WTC11 (cell line): ENCODE measurements around the gene SIX4. TPM values are rescaled to one million over a fixed set of nuclear protein-coding genes. Genes with fewer than 3 reads are reported as not detected.

ENCODE experiments used
- ATAC-seq: fragments of 200-7000 bp; cut with Tn5 transposase; 2 replicates; pipeline ENCODE4 v1.10.0; 2021; ENCODE audit warnings: mild to moderate bottlenecking, moderate library complexity
- CTCF ChIA-PET: fragments of 300-600 bp; sonication (Branson Sonifier 250); formaldehyde crosslinking; loops from one replicate; lab custom pipeline; 2021; ENCODE audit warnings: antibody characterized with exemption; lab: Charles Lee
- POLR2A ChIA-PET: fragments of 350-600 bp; sonication (Branson Sonifier 250); formaldehyde crosslinking; loops from one replicate; lab custom pipeline; 2021; ENCODE audit warnings: antibody characterized with exemption; lab: Charles Lee
- DNase-seq: peaks from one replicate; pipeline ENCODE4 v3.0.0; 2021; ENCODE audit warnings: low spot score
- H3K27ac Mint-ChIP-seq: 2 replicates; pipeline ENCODE4 v1.8.0; 2021; ENCODE audit warnings: mixed read lengths
- H3K27me3 Mint-ChIP-seq: 2 replicates; pipeline ENCODE4 v1.8.0; 2021; ENCODE audit warnings: low read depth, mild to moderate bottlenecking, moderate library complexity, mixed read lengths
- H3K36me3 Mint-ChIP-seq: 2 replicates; pipeline ENCODE4 v1.8.0; 2021; ENCODE audit warnings: mixed read lengths
- H3K4me1 Mint-ChIP-seq: 2 replicates; pipeline ENCODE4 v1.8.0; 2022; ENCODE audit warnings: mixed read lengths
- H3K4me3 Mint-ChIP-seq: 2 replicates; pipeline ENCODE4 v1.8.0; 2021; ENCODE audit warnings: mild to moderate bottlenecking, moderate library complexity, mixed read lengths
- H3K9me3 Mint-ChIP-seq: 2 replicates; pipeline ENCODE4 v1.8.0; 2021; ENCODE audit warnings: mixed read lengths
- AR ChIP-seq: fragments of 250-450 bp; sonication (Bioruptor Pico); IDR thresholded peaks from 2 replicates; pipeline ENCODE4 v1.9.0; 2021; ENCODE audit warnings: mild to moderate bottlenecking
- ATF3 ChIP-seq: sonication (generic); formaldehyde crosslinking; conservative IDR thresholded peaks from 2 replicates; pipeline ENCODE4 v1.8.1; 2022; ENCODE audit warnings: mild to moderate bottlenecking, missing genetic modification reagents
- CBFB ChIP-seq: sonication (generic); formaldehyde crosslinking; IDR thresholded peaks from 2 replicates; pipeline ENCODE4 v1.8.1; 2022; ENCODE audit warnings: mild to moderate bottlenecking, low read depth, missing genetic modification reagents
- CDX4 ChIP-seq: fragments of 250-450 bp; sonication (Bioruptor Pico); IDR thresholded peaks from 2 replicates; pipeline ENCODE4 v1.9.0; 2021; ENCODE audit warnings: moderate library complexity, mild to moderate bottlenecking, inconsistent platforms, borderline replicate concordance
- CREB1 ChIP-seq: sonication (generic); formaldehyde crosslinking; IDR thresholded peaks from 2 replicates; pipeline ENCODE4 v1.8.0; 2023; ENCODE audit warnings: mild to moderate bottlenecking, missing genetic modification reagents
- E2F1 ChIP-seq: sonication (generic); formaldehyde crosslinking; IDR thresholded peaks from 2 replicates; pipeline ENCODE4 v1.8.0; 2022; ENCODE audit warnings: mild to moderate bottlenecking, missing genetic modification reagents
- FOXP1 ChIP-seq: sonication (generic); formaldehyde crosslinking; IDR thresholded peaks from 2 replicates; pipeline ENCODE4 v1.8.0; 2022; ENCODE audit warnings: missing genetic modification reagents, mild to moderate bottlenecking, moderate library complexity, borderline replicate concordance
- PRDM15 ChIP-seq: sonication (generic); formaldehyde crosslinking; IDR thresholded peaks from 2 replicates; pipeline ENCODE4 v1.8.0; 2022; ENCODE audit warnings: missing genetic modification reagents
- SP1 ChIP-seq: sonication (generic); formaldehyde crosslinking; conservative IDR thresholded peaks from 2 replicates; pipeline ENCODE4 v1.8.1; 2022; ENCODE audit warnings: missing genetic modification reagents
- TEAD4 ChIP-seq: sonication (generic); formaldehyde crosslinking; IDR thresholded peaks from 2 replicates; pipeline ENCODE4 v1.8.0; 2022; ENCODE audit warnings: mild to moderate bottlenecking, missing genetic modification reagents
- ZNF232 ChIP-seq: sonication (generic); formaldehyde crosslinking; IDR thresholded peaks from 2 replicates; pipeline ENCODE4 v1.8.0; 2022; ENCODE audit warnings: mild to moderate bottlenecking, missing genetic modification reagents
- ZNF423 ChIP-seq: fragments of 250-450 bp; sonication (Bioruptor Pico); IDR thresholded peaks from 2 replicates; pipeline ENCODE4 v2.1.2; 2022; ENCODE audit warnings: mild to moderate bottlenecking, moderate library complexity
- ZNF425 ChIP-seq: fragments of 250-450 bp; sonication (Bioruptor Pico); conservative IDR thresholded peaks from 2 replicates; pipeline ENCODE4 v1.9.0; 2021; ENCODE audit warnings: mild to moderate bottlenecking
- total RNA-seq: library from RNA; stranded (reverse); gene quantifications from 3 replicates; pipeline ENCODE4 v1.2.3, GENCODE V29; 2021
- TF ChIP-seq, protein P1 (sequence below): fragments of 250-450 bp; sonication (Bioruptor Pico); IDR thresholded peaks from 2 replicates; pipeline ENCODE4 v1.8.0; 2021; ENCODE audit warnings: mild to moderate bottlenecking
- TF ChIP-seq, protein P2 (sequence below): sonication (generic); formaldehyde crosslinking; IDR thresholded peaks from 2 replicates; pipeline ENCODE4 v1.8.1; 2023; ENCODE audit warnings: mild to moderate bottlenecking, missing genetic modification reagents

Gene SIX4
- total RNA-seq, 1 experiment from 2014 or later = 41.8 TPM

DNA sequence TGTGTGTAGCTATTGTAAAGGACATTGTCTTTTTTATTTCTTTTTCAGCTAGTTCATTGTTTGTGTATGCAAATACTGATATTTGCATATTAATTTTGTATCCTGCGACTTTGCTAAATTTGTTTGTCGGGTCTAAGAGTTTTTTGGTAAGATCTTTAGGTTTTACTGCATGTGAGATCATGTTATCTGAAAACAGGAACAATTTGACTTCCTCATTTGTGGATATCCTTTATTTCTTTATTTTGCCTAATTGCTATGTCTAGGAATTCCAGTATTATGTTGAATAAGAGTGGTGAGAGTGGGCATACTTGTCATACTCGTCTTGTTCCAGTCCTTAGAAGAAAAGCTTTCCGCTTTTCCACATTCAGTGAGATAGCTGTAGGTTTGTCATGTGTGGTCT lies 28.8 kb downstream of the SIX4 start (continued):
- TF ChIP-seq PRDM15 (CRISPR knock-in tag) = no peak
- TF ChIP-seq CDX4 (CRISPR knock-in tag) = no peak
- no peak for TF ChIP-seq SP1 (CRISPR knock-in tag)
- TF ChIP-seq E2F1 (CRISPR knock-in tag) = no peak
- TF ChIP-seq, all 79 proteins: peak for 0

- POLR2A ChIA-PET = no interaction called here
- peaks cover 19% of the 10 kb centered on the region for H3K4me1 Mint-ChIP-seq
- H3K36me3 Mint-ChIP-seq = no peaks in the 10 kb centered on the region
- DNase-seq = no peak
- H3K27ac Mint-ChIP-seq = no peak overlapping the region
- no peaks in the 10 kb centered on the region for H3K27me3 Mint-ChIP-seq
- TF ChIP-seq CBFB (CRISPR knock-in tag) (no peak), ZNF425 (CRISPR knock-in tag) (no peak), CREB1 (CRISPR knock-in tag) (no peak), CDX4 (CRISPR knock-in tag) (no peak), ATF3 (CRISPR knock-in tag) (no peak), ZNF423 (CRISPR knock-in tag) (no peak), AR (CRISPR knock-in tag) (no peak), ZNF232 (no peak), FOXP1 (no peak), TEAD4 (no peak)
- TF ChIP-seq, protein P1, sequence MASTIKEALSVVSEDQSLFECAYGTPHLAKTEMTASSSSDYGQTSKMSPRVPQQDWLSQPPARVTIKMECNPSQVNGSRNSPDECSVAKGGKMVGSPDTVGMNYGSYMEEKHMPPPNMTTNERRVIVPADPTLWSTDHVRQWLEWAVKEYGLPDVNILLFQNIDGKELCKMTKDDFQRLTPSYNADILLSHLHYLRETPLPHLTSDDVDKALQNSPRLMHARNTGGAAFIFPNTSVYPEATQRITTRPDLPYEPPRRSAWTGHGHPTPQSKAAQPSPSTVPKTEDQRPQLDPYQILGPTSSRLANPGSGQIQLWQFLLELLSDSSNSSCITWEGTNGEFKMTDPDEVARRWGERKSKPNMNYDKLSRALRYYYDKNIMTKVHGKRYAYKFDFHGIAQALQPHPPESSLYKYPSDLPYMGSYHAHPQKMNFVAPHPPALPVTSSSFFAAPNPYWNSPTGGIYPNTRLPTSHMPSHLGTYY = no peak
- TF ChIP-seq, protein P2, sequence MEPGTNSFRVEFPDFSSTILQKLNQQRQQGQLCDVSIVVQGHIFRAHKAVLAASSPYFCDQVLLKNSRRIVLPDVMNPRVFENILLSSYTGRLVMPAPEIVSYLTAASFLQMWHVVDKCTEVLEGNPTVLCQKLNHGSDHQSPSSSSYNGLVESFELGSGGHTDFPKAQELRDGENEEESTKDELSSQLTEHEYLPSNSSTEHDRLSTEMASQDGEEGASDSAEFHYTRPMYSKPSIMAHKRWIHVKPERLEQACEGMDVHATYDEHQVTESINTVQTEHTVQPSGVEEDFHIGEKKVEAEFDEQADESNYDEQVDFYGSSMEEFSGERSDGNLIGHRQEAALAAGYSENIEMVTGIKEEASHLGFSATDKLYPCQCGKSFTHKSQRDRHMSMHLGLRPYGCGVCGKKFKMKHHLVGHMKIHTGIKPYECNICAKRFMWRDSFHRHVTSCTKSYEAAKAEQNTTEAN = no peak
- TF ChIP-seq, all 79 proteins: peak for 0
- Mint-ChIP-seq H3K4me3 (no peak overlapping the region), H3K9me3 (0 out of 2 replicates have a peak, but pooled peaks cover under 1% of the 10 kb centered on the region)
- CTCF ChIA-PET = no interaction called here
- no peak for ATAC-seq
Measured at GRCh38 chr14:60691383-60692113, 32.6 kb downstream of the SIX4 start.
